ENCODE measurements around the gene CCP110.

- TF ChIP-seq, protein P1, sequence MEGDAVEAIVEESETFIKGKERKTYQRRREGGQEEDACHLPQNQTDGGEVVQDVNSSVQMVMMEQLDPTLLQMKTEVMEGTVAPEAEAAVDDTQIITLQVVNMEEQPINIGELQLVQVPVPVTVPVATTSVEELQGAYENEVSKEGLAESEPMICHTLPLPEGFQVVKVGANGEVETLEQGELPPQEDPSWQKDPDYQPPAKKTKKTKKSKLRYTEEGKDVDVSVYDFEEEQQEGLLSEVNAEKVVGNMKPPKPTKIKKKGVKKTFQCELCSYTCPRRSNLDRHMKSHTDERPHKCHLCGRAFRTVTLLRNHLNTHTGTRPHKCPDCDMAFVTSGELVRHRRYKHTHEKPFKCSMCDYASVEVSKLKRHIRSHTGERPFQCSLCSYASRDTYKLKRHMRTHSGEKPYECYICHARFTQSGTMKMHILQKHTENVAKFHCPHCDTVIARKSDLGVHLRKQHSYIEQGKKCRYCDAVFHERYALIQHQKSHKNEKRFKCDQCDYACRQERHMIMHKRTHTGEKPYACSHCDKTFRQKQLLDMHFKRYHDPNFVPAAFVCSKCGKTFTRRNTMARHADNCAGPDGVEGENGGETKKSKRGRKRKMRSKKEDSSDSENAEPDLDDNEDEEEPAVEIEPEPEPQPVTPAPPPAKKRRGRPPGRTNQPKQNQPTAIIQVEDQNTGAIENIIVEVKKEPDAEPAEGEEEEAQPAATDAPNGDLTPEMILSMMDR (IDR thresholded peaks at IDR 0.05), result no peak
- TF ChIP-seq POLR2A (IDR thresholded peaks at IDR 0.05), result no peak
These were observed 8.9 kb downstream of the CCP110 start for GRCh38 chr16:19532601-19533000.
